GM18499 (cell line): ENCODE results near the gene TBPL1.
"Not testable (repeated sequence)": the region's sequence is repeated elsewhere in the genome, so short reads cannot be mapped to it uniquely, and the experiment has no call there.

Source experiments
- ATAC-seq: cut with Tn5 transposase; IDR thresholded peaks from one replicate; pipeline ENCODE4 v1.9.1; 2021; ENCODE audit warnings: moderate number of reproducible peaks; ENCODE audit not compliant: insufficient read depth, unreplicated experiment

TBPL1 gene

DNA sequence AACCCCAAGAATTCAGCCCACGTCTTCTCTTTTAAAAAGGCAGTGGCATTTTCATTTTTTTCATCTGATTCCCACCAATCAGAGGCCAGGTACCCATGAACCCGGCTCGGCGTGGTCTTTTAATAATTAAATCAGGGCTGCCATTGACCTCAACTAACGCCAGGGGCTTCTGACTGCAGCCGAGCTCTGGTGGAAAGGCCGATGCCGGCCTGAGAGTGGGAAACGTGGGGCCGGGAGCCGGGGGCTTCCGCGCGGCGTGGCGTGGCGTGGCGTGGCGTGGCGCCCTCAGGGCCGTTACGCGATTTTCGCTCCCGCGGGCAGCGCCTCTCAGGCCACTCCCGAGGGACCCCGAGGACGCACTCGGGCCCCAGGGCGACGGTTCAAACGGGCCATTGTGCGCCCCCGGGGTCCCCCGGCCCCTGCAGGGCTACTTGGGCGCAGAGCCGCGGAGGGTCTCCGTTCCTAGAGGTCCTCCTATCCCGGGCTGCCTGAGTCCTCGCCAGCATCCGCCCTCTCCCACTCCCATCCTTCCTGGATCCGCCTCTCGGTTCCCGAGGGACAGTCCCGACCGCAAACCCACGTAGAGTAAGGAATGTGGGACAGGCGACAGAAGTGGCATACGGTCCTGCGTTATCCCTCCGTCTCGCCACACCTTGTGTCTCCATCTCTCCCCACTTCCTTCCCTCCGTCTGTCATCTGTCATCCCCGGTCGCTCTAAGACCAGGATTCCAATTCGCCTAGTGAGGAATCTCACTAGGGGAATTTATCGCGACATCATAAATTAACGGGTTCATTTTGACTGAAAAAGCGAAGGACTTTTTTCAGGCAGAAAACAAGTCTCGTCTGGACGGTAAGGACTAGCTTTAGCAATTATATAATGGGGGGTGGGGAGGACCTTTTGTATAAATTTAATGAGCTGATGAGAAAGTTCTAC is 876 bp upstream of the TBPL1 start:
- peak; percentile 34 for ATAC-seq

DNA sequence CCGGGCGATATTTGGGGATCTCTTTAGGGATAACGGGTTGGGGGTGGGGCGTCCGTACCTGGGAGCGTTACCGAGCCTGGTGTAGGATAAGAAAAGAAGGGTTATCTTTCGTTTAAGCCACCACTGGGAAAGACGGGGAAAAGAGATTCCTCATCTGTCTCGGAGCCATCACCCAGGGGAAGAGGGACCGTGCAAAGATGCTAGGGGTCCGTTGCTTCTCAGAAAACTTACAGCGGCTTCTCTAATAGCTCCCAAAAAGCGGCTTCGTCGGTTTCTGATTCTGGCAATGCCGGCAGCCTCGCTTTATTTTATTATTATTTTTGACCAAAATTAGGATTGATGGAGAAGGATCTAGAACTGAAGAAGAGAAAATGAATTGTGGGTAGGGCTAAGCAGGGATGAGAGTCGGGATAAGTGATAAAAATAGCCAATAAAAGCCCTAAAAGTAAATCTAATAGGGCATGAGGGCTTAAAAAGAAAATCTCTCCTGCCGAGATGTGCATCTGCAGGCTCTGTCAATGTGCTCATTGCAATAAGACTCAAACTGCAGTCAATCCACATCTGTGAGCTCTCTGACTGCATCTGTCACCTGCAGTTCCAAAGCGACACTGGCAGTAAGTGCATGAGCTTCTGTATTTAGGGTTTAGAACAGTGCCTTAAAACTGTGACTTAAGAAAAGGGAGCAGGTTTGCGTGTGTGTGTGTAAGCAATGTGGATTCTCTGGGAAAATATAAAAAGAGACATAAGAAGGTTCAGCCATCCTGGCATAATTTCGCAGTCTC is 801 bp downstream of the TBPL1 start:
- ATAC-seq, result no peak

DNA sequence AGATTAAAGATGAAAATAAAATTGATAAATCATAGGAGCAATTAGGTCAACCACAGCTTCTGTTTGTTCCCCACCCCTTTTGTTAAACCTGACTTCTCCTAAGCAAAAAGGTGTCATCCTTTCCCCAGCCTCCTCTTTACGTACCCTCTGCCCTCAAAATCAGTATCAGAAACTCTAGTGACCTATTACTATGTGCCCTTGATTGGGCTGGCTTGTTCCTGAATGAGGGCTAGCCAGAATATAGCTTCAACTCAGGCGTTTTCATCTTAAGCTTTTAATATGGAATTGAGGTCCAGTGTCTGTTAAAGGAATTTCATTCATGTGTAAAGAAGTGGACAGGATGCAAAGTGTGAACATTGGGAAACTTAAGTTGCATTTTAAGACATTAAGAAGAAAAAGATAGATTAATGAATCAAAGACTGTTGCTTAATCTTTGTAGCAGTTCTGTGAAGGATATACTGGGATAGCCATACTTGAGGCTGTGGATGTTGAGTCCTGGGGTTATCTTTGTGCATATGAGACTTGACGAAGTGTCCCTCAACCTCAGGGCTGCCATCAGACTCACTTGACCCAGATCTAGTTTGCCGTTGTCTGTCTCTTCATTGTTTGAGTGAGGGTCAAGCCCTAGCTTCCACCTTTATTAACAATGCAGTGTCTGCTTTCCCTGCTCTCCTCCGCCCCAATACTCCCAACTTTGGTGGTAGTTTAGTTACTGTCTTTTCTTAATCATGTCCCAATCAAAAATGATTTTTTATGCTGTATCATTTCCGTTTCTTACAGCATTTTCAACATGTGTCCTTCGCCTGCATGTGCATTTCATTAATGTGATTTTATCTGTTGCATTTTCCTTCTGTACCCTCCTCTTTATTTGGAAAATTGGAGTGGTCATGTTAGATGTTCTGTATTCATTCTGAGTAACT is 1.9 kb downstream of the TBPL1 start:
- ATAC-seq, result no peak

DNA sequence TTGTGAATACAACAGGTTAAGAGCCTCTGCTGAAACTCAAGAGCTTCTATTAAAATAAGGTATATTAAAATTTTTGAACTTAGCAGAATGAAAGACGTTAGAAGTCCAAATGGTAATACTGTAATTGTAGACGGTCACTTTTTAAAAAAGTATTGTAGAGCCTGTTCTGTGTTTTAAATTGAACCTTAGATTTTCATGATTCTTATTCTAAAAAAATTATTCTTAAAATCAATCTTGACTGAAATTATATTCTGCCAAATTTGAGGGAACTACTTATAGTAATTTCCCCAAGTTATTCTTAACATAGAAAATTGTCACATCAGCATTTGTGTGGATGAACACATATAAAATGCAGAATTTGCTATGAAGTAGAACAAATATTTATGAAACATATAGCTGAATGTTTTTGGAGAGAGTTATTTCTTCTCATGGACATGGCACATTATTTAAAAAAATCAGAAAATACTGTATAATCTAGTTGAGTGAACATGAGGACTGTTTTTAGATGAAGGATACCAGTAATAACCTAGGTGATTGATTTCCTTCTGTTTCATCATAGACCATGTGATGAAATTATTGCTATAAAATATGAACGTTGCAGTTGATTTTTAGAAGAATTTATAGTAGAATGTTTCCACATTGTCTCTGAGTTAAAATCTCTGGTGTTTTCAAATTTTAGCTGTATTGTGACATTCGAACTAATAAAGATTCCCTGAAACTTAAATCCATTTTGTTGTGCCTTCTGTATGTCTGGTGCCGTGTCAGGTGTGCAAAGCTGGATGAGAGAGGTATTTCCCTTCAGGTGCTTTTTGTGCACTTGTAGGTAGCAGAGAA is 2.8 kb downstream of the TBPL1 start:
- no peak for ATAC-seq

DNA sequence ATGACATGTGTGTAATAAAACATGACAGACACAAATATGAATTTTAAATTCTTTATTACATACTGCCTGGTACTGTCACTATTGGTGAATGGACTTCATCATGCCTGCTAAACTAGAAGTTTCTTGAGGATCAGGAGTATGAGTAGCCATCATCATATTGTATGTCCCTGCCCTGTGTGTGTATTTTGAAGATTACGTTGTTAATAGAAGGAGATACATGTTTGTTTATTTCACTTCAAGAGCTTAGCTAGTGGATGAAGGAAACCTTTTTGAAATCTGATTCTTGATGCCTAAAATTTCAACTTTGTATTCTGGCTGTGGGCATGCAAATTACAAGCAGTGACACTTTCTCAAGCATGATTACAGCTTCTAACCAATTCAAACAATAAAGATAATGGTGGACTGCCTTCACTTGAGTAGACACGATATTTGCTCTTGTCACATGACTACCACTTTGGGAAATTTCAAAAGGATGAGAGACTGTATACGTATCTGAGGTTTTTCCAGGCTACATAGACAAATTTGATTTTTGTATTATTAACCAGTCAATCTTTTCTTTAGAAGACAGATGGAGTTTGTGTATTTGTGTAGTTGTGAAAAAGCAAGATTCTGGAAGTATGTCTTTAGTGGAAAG is 3.5 kb downstream of the TBPL1 start:
- ATAC-seq, result no peak

DNA sequence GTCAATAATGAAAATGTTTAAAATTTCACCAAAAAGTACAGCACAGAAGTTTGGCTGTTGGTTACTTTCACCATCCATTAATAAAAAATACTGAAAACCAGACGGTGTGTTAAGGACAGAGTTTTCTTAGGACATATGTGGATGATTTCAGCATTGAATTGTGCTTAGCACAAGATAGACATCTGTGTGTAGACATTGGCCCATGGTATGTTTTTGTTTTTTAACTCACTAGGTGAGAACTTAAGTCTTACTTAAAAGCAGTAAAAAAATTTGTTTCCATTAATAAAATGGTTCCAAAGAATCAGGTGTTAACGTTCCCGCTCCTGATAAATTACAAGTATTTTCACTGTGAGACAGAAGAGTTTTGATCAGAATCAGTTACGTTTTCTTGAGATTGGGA is 4.2 kb downstream of the TBPL1 start:
- no peak for ATAC-seq

DNA sequence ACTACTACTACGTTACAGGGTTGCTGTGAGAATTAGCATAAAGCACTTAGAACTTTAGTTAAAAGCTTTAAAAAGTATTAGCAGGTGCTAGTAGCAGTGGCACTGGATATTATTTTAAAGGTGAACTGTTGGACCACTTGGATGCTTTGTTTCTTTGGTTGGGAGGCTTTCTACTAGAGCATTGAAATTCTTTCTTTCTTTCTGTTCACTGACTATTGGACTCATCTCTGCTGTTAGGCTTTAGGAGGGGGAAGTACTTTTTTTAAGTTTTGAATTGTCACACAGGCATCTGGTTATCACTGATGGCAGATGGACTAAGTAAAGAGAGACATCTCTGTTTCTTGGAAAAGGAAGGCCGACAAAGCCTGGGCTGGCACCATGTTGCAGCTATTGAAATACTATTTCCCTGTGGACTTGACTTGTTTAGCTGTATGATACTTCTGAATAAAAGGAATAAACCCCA is 4.8 kb downstream of the TBPL1 start:
- no peak for ATAC-seq

DNA sequence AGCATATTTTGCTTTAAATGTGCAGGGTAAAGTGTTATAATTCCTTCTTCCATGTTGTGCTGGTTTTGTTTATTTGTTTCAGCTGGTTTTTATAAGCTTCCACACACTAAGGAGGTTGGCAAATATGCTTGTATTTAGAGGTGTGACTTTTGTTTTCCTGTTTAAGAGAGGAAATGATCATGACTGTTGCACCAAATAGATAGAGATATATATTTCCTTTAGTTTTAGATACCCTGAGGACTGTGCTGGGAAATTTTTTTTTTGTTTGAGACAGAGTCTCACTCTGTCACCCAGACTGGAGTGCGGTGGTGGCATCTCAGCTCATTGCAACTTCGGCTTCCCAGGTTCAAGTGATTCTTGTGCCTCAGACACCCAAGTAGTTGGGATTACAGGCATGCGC is 5.8 kb downstream of the TBPL1 start:
- no peak for ATAC-seq

DNA sequence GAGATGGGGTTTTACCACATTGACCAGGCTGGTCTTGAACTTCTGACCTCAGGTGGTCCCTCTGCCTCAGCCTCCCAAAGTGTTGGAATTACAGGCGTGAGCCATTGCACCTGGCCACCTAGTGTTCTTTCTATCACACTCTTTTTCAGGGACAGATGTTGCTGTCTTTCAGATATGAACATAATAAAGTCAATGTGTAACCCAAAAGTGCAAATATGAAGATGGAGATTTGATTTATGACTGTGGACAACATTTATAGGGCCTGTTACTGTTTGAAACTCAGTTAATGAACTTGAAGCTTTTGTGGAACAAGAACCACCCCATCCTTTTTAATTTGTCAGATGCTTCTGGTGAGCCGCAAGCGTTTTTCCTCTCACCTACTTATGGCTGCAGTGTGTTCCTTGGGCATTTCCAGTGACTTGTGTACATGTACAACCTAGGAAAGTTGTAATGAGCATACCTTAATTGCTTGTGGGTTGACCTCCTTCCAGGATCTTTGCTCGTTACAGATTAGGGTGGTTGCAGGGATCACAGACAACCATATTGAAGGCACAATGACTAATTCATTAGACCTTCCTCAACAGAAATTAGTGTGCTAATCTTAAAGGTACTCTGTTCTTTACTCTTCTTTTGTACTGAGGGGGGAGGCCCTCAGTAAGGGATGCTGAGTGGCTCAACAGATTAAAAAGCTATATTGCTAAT is 6.8 kb downstream of the TBPL1 start:
- ATAC-seq, result no peak

DNA sequence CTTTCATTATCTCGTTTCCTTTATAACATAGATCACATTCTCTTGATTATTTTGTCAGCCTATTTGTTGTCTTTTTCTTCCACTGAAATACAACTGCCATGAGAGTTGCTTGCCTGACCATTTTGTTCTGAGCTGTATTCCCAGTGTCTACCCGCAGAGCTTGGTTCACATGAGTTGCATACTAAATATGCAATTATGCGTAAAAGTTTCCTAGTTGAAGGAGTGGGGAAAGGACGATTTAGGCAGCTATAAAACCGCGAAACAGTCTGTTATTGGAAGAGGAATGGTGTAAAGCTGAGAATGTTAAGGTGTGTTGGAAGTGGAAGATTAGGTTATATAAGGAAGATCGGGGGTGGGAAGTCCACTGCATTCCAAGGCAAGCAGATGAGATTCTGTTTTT is 8.8 kb downstream of the TBPL1 start:
- ATAC-seq, result no peak

DNA sequence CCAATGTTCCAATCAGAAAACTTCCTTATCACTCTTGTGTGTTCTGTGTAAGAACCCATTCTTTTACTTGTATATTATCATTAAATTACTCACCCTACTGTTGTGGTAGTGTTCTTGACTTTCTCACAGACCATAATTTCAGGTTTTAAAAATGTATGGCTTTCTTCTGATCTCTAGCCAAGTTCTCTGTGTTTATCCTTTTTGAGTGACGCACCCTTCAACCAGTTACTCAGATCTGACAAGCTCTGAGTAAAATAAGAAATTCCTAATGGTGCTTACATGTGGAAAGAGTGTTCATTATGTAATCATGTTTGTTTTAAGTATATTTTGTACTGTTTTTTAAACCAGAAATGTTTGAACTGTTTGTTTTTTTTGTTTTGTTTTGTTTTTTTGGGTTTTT is 11.0 kb downstream of the TBPL1 start:
- ATAC-seq, result no peak

DNA sequence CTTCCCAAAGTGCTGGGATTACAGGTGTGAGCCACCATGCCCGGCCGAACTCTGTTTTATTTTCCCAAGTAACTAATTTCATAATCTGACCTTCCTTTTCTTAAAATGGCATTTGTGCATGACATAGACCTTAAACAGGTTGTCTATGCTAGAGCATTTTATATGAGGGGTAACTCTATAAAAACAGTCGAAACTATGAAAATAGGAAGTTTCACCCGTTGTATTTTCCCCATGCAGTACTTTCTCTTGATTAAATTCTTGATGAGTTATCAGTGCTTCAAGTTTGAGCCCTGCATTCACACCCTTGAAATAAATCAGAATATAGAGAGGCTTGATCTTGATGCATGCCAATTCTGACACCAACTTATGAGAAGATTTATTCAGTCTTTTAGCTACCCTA is 11.7 kb downstream of the TBPL1 start:
- no peak for ATAC-seq

DNA sequence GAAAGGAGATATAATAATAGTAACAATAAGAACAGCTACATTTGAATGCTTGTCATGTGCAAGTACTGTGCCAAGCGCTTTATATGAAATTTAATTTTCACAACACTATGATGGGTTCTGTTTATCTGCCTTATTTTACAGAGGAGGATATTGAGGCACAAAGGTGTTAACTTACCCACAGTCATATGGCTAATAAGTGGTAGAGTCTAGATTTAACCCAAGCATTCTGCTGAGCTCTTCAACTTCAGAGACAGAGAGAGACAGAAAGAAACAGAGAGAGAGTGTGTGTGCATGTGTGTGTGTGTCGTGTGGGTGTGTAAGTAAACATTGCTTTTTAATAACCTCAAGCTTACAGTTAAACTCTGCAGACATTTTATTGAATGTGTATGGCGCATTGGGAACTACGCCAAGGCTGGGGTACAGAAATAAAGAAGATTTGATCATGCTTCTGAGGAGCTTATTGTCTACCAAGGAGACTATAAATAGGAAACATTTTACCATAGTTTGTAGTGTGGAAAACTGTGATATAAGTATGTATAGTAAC is 12.9 kb downstream of the TBPL1 start:
- no peak for ATAC-seq

DNA sequence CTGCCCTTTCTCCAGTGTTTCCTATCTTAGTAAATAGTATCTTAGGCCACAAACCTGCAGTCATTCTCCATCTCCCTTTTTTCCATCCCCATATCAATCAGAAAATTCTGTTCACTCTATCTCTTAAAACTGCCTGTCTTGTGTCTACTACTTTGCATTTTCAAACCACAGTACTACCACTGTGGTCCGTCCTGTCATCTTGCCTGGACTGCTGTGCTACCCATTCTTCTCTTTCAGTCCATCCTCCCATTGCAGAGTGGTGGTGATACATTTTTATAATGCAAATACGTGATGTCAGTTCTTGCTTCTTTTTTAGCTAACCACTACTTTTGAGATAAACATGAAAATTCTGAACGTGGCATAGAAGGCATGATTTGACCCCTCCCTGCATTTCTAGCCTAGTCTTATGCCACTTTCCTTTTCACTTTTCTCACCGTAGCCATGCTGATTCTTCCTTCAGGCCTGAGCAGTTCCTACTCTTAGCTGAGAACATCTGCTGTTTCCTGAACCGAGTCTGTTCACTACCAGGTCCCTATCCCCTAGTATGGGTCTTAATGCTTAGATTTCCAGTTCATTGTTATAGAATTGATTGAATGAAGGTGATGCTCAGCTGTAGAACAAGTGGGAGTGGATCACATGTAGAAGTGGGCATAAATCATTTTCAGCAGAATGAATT is 13.8 kb downstream of the TBPL1 start:
- peak; percentile 80 for ATAC-seq

DNA sequence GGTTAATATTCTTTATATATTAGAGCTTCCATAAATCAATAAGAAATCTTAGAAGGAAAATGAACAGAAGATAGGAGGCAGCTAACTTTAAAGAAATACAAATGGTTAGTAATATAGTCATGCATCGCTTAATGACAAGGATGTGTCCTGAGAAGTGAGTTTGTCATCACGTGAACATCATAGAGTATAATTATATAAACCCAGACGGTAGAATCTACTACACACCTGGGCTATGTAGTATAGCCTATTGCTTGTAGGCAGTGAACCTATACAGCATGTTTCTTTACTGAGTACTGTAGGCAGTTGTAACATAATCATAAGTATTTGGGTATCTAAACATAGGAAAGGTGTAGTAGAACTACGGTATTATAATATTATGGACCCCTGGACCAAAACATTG is 14.3 kb downstream of the TBPL1 start:
- no peak for ATAC-seq

DNA sequence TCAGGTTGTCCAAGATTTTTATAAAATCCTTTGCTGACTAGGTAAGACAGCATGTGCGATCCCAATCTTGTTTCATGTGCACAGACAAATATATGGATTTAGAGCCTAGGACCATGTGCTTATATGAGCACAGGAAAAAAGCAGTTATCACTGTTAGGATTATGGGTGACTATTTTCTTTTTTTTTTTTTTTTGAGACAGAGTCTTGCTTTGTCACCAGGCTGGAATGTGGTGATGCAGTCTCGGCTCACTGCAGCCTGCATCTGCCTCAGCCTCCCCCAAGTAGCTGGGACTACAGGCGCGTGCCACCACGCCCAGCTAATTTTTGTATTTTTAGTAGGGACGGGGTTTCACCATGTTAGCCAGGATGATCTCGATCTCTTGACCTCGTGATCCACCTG is 14.8 kb downstream of the TBPL1 start:
- not testable (repeated sequence) for ATAC-seq

DNA sequence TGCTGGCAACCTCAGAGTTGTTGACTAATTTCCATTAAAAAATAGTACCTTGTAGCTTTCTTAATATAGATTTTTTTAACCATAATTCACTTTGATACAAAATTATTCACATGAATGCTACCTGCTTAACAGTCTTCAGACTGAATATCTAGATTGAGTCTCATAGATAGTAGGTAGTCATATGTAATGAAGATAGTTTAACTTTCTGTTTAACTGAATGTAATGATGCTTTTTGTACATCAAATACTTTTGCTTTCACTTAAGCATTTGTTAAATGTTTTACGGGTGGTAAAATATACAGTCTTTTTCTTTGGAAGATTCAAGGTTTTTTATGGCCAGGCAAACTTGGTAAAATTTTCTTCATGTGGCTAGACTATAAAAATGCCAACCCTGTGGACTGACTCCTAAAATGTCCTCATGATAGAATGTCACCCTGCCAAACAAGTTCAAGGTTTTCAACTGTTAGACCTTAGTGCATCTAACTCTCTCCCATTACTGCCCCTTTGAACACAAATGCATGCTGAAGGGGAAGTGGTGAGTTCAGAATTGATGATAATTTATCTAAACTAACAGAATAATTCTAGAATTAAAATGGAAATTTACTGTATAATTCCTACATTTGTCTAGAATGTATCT is 16.4 kb downstream of the TBPL1 start:
- ATAC-seq, result no peak
